Vagina (tissue), 2 donors: Measurements from ENCODE around the gene ERN1.

Experiments
- POLR2AphosphoS5 ChIP-seq, 2 donors: sonication (generic); formaldehyde crosslinking; IDR thresholded peaks; one replicate each; pipeline ENCODE4 v1.9.0; 2017; ENCODE audit warnings: antibody characterized with exemption in 2 of 2, mild to moderate bottlenecking in 2 of 2, low read depth in 1 of 2; ENCODE audit not compliant: insufficient read depth in 1 of 2
- TF ChIP-seq, protein P1 (sequence below), 3 experiments: fragments of 450-650 bp in 2 of 3; fragments of 200-600 bp in 1 of 3; sonication (generic) in 1 of 3; IDR thresholded peaks; one replicate each; pipeline ENCODE4 v1.5.1; 2017 to 2019; ENCODE audit warnings: antibody characterized with exemption in 3 of 3, mild to moderate bottlenecking in 2 of 3, moderate library complexity in 2 of 3

DNA sequence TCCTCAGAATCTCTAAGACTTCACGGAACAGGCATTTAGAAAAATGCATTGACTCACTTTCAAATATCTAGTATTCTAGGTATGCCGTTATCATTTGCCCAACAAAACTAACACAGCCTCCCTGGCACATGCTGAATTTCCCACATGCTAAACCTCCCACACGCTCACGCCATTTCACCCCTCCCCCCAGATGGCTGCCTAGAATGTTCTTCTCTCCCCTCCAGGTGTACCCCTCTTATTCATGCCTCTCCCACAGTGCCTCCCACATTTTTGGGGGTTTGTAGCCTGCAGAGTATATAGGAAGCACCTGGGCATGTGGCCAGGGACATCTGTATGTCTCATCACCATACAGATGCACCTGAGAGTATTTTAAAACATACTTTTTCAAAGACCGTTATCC lies 71.3 kb downstream of the ERN1 start:
- TF ChIP-seq, protein P1, sequence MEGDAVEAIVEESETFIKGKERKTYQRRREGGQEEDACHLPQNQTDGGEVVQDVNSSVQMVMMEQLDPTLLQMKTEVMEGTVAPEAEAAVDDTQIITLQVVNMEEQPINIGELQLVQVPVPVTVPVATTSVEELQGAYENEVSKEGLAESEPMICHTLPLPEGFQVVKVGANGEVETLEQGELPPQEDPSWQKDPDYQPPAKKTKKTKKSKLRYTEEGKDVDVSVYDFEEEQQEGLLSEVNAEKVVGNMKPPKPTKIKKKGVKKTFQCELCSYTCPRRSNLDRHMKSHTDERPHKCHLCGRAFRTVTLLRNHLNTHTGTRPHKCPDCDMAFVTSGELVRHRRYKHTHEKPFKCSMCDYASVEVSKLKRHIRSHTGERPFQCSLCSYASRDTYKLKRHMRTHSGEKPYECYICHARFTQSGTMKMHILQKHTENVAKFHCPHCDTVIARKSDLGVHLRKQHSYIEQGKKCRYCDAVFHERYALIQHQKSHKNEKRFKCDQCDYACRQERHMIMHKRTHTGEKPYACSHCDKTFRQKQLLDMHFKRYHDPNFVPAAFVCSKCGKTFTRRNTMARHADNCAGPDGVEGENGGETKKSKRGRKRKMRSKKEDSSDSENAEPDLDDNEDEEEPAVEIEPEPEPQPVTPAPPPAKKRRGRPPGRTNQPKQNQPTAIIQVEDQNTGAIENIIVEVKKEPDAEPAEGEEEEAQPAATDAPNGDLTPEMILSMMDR (IDR thresholded peaks at IDR 0.05): no peak
- TF ChIP-seq POLR2AphosphoS5 (IDR thresholded peaks at IDR 0.05; ENCODE audit: insufficient read depth in 1 of 2, low read depth in 1 of 2): no peak
